Endothelial cell of umbilical vein (primary cell): ENCODE results near the gene GPR22. TPM values are rescaled to one million over a fixed set of nuclear protein-coding genes. Genes with fewer than 3 reads are reported as not detected.

Experiments used
- BruUV-seq: library from RNA; stranded (reverse); fragments of 400-500 nt; replicated peaks from 2 replicates; lab custom pipeline; 2021; lab: Mats Ljungman, UMichigan
- CTCF ChIA-PET: fragments of 300-600, 350-600 bp; sonication (Branson Sonifier 250); formaldehyde crosslinking; loops from one replicate; lab custom pipeline; 2021; ENCODE audit warnings: antibody characterized with exemption, inconsistent platforms; lab: Charles Lee
- POLR2A ChIA-PET: fragments of 300-600, 350-600 bp; sonication (Branson Sonifier 250); formaldehyde crosslinking; loops from one replicate; lab custom pipeline; 2021; ENCODE audit warnings: antibody characterized with exemption, inconsistent platforms; lab: Charles Lee
- DNase-seq: peaks from one replicate; pipeline ENCODE4 v3.0.0-alpha.2; 2011; ENCODE audit warnings: low read depth, low spot score
- FAIRE-seq: peaks from 2 replicates; lab custom pipeline; 2011; peaks lifted over from hg19 to GRCh38; lab: Jason Lieb, UNC
- H2AFZ ChIP-seq: 2 replicates; pipeline ENCODE4 v1.6.0; 2012; ENCODE audit warnings: low read depth, low read length, control low read depth, inconsistent platforms
- H3K27ac ChIP-seq: 2 replicates; pipeline ENCODE4 v1.5.1; 2011; ENCODE audit warnings: low read depth, mild to moderate bottlenecking, control low read depth, low read length, moderate library complexity; ENCODE audit not compliant: insufficient read depth
- H3K27me3 ChIP-seq, 2 experiments: 2 replicates each; pipeline versions ENCODE4 v1.6.0 to v1.6.1; 2011; ENCODE audit warnings: low read length in 2 of 2, mixed read lengths in 1 of 2; ENCODE audit not compliant: control insufficient read depth in 2 of 2, insufficient read depth in 2 of 2
- H3K36me3 ChIP-seq, 2 experiments: 2 replicates in 1 of 2; 3 replicates in 1 of 2; pipeline ENCODE4 v1.5.1; 2011; ENCODE audit warnings: low read length in 2 of 2, mild to moderate bottlenecking in 1 of 2, moderate library complexity in 1 of 2; ENCODE audit not compliant: control insufficient read depth in 2 of 2, insufficient read depth in 2 of 2; ENCODE audit errors: extremely low read depth in 1 of 2
- H3K4me1 ChIP-seq: 3 replicates; pipeline ENCODE4 v1.5.1; 2011; ENCODE audit warnings: mild to moderate bottlenecking, low read length; ENCODE audit not compliant: control insufficient read depth, insufficient read depth; ENCODE audit errors: extremely low read depth
- H3K4me2 ChIP-seq: 2 replicates; pipeline ENCODE4 v1.6.1; 2011; ENCODE audit warnings: low read length, control low read depth, mixed read lengths; ENCODE audit not compliant: insufficient read depth
- H3K4me3 ChIP-seq, 3 experiments: fragments of 200-600 bp in 1 of 3; sonication (generic), shearing (Covaris generic) in 1 of 3; replicated peaks in 1 of 3; 2 replicates each; pipeline ENCODE4 v1.5.1; 2011 to 2016; ENCODE audit warnings: control low read depth in 3 of 3, low read length in 3 of 3, mild to moderate bottlenecking in 2 of 3, inconsistent platforms in 1 of 3, low read depth in 1 of 3, moderate library complexity in 1 of 3; ENCODE audit not compliant: insufficient read depth in 1 of 3
- H3K79me2 ChIP-seq: 2 replicates; pipeline ENCODE4 v1.6.0; 2012; ENCODE audit warnings: low read length, inconsistent platforms; ENCODE audit not compliant: control insufficient read depth, insufficient read depth
- H3K9ac ChIP-seq: replicated peaks from 2 replicates; pipeline ENCODE3; 2011; ENCODE audit warnings: low read length, control low read depth; ENCODE audit not compliant: insufficient read depth; ENCODE audit errors: extremely low read depth
- H3K9me1 ChIP-seq: replicated peaks from 3 replicates; pipeline ENCODE4 v1.6.0; 2011; ENCODE audit warnings: mild to moderate bottlenecking, low read length; ENCODE audit not compliant: control insufficient read depth, insufficient read depth; ENCODE audit errors: extremely low read depth
- H3K9me3 ChIP-seq: replicated peaks from 2 replicates; pipeline ENCODE4 v1.5.1; 2012; ENCODE audit warnings: low read length, inconsistent platforms; ENCODE audit not compliant: control insufficient read depth, insufficient read depth
- H4K20me1 ChIP-seq: replicated peaks from 2 replicates; pipeline ENCODE3; 2011; ENCODE audit warnings: mild to moderate bottlenecking, low read length; ENCODE audit not compliant: control insufficient read depth, insufficient read depth; ENCODE audit errors: extremely low read depth
- EZH2 ChIP-seq: IDR thresholded peaks from 2 replicates; pipeline ENCODE4 v1.6.1; 2012; ENCODE audit warnings: borderline replicate concordance, low read depth, mild to moderate bottlenecking, moderate library complexity, low read length, inconsistent platforms; ENCODE audit not compliant: severe bottlenecking
- FOS ChIP-seq: IDR thresholded peaks from 2 replicates; pipeline ENCODE4 v1.6.1; 2011; ENCODE audit warnings: mild to moderate bottlenecking, low read length, moderate library complexity, borderline replicate concordance; ENCODE audit not compliant: insufficient read depth
- GATA2 ChIP-seq: IDR thresholded peaks from 2 replicates; pipeline ENCODE4 v1.7.0; 2011; ENCODE audit warnings: low read depth, mild to moderate bottlenecking, moderate library complexity, mixed read lengths, low read length; ENCODE audit not compliant: insufficient read length, insufficient read depth
- JUN ChIP-seq: IDR thresholded peaks from 2 replicates; pipeline ENCODE4 v1.6.1; 2011; ENCODE audit warnings: borderline replicate concordance, low read depth; ENCODE audit not compliant: insufficient read length, insufficient read depth
- MYC ChIP-seq: IDR thresholded peaks from one replicate; pipeline ENCODE4 v1.6.1; 2011; ENCODE audit warnings: mild to moderate bottlenecking, low read depth, low read length
- POLR2A ChIP-seq: IDR thresholded peaks from 2 replicates; pipeline ENCODE4 v1.6.1; 2012; ENCODE audit warnings: low read depth, mild to moderate bottlenecking, control low read depth, low read length
- POLR2AphosphoS5 ChIP-seq: IDR thresholded peaks from 2 replicates; pipeline ENCODE4 v1.6.1; 2012; ENCODE audit warnings: low read depth, mild to moderate bottlenecking, control low read depth, low read length, moderate library complexity; ENCODE audit not compliant: insufficient read depth
- dilution Hi-C: fragments of 300-500 bp; cut with MboI; formaldehyde crosslinking; loops from one replicate; pipeline ENCODE4 v1.15.0; 2019; ENCODE audit warnings: low sequenced_read_pairs; ENCODE audit not compliant: extremely low pct_ligation_motif_present
- intact Hi-C: fragments of 100-400 bp; cut with micrococcal nuclease; formaldehyde crosslinking; loops from one replicate; pipeline ENCODE4 v1.10.0; 2022
- polyA plus RNA-seq, 4 experiments: library from polyadenylated mRNA; depleted of rRNA in 3 of 4; stranded (reverse) in 3 of 4; unstranded in 1 of 4; fragments of >200 nt; gene quantifications; 2 replicates each; pipeline versions ENCODE4 v1.2.1 to v1.2.3, GENCODE V29; 2011 to 2012; ENCODE audit warnings: missing spikeins in 1 of 4
- total RNA-seq: library from RNA; stranded (reverse); gene quantifications from 2 replicates; pipeline ENCODE4 v1.2.3, GENCODE V29; 2021
- TF ChIP-seq, protein P1 (sequence below): IDR thresholded peaks from 2 replicates; pipeline ENCODE4 v1.6.1; 2011; ENCODE audit not compliant: insufficient read depth, insufficient read length
- TF ChIP-seq, protein P2 (sequence below), 2 donors: IDR thresholded peaks; 1 replicate in 1 of 2; 2 replicates in 1 of 2; pipeline ENCODE4 v1.5.1; 2011; ENCODE audit warnings: low read length in 2 of 2, mild to moderate bottlenecking in 2 of 2, moderate library complexity in 2 of 2, control low read depth in 1 of 2, inconsistent platforms in 1 of 2, low read depth in 1 of 2; ENCODE audit not compliant: insufficient read depth in 1 of 2; ENCODE audit errors: extremely low read depth in 1 of 2

Gene GPR22
- total and polyA plus RNA-seq, 2 donors (not counting 3 experiments of a cell fraction or from before 2014, with no cell fraction given): not detected

- no peak for DNase-seq
- dilution Hi-C loops: no loop called here
- no peak for TF ChIP-seq GATA2
- no peak for TF ChIP-seq MYC
- TF ChIP-seq FOS: no peak
- no peak for TF ChIP-seq POLR2A
- no peak for TF ChIP-seq JUN
- no peak for TF ChIP-seq EZH2
- TF ChIP-seq, protein P1, sequence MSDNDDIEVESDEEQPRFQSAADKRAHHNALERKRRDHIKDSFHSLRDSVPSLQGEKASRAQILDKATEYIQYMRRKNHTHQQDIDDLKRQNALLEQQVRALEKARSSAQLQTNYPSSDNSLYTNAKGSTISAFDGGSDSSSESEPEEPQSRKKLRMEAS: no peak
- TF ChIP-seq POLR2AphosphoS5: no peak
- TF ChIP-seq, protein P2, sequence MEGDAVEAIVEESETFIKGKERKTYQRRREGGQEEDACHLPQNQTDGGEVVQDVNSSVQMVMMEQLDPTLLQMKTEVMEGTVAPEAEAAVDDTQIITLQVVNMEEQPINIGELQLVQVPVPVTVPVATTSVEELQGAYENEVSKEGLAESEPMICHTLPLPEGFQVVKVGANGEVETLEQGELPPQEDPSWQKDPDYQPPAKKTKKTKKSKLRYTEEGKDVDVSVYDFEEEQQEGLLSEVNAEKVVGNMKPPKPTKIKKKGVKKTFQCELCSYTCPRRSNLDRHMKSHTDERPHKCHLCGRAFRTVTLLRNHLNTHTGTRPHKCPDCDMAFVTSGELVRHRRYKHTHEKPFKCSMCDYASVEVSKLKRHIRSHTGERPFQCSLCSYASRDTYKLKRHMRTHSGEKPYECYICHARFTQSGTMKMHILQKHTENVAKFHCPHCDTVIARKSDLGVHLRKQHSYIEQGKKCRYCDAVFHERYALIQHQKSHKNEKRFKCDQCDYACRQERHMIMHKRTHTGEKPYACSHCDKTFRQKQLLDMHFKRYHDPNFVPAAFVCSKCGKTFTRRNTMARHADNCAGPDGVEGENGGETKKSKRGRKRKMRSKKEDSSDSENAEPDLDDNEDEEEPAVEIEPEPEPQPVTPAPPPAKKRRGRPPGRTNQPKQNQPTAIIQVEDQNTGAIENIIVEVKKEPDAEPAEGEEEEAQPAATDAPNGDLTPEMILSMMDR (IDR thresholded peaks at IDR 0.05; ENCODE audit: extremely low read depth in 1 of 2, insufficient read depth in 1 of 2, low read depth in 1 of 2, low read length in 2 of 2): no peak
- Histone ChIP-seq H4K20me1 (no peaks in the 10 kb centered on the region), H3K27ac (no peak overlapping the region), H3K4me3 (no peak overlapping the region), H3K9ac (no peak overlapping the region), H3K4me1 (no peaks in the 10 kb centered on the region), H3K27me3 (no peaks in the 10 kb centered on the region), H3K79me2 (peaks cover 2% of the 10 kb centered on the region), H2AFZ (no peak overlapping the region), H3K36me3 (no peaks in the 10 kb centered on the region), H3K9me1 (no peaks in the 10 kb centered on the region), H3K4me2 (no peak overlapping the region), H3K9me3 (no peaks in the 10 kb centered on the region)
- no peak for FAIRE-seq
- intact Hi-C loops: loop anchor here (5.0 to 10.0 kb wide), 2 partner anchors 100 to 133 kb away; partner anchors contain the start of genes COG5 and DUS4L
- BruUV-seq: no TSS peak
- CTCF ChIA-PET: interaction anchor here (1.0 kb wide), 1 partner anchor 413 kb away, joined by 4 read pairs; no protein-coding TSS in a partner anchor
- POLR2A ChIA-PET: no interaction called here
These were observed 7.8 kb upstream of the GPR22 start for GRCh38 chr7:107461938-107462533.
